Measurements from ENCODE around the gene FYN.

- TF ChIP-seq, protein P1, sequence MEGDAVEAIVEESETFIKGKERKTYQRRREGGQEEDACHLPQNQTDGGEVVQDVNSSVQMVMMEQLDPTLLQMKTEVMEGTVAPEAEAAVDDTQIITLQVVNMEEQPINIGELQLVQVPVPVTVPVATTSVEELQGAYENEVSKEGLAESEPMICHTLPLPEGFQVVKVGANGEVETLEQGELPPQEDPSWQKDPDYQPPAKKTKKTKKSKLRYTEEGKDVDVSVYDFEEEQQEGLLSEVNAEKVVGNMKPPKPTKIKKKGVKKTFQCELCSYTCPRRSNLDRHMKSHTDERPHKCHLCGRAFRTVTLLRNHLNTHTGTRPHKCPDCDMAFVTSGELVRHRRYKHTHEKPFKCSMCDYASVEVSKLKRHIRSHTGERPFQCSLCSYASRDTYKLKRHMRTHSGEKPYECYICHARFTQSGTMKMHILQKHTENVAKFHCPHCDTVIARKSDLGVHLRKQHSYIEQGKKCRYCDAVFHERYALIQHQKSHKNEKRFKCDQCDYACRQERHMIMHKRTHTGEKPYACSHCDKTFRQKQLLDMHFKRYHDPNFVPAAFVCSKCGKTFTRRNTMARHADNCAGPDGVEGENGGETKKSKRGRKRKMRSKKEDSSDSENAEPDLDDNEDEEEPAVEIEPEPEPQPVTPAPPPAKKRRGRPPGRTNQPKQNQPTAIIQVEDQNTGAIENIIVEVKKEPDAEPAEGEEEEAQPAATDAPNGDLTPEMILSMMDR (IDR thresholded peaks at IDR 0.05 in 2 of 3, conservative IDR thresholded peaks at IDR 0.05 in 1 of 3; ENCODE audit: control insufficient read depth in 2 of 3, extremely low read depth in 1 of 3, insufficient read depth in 1 of 3, low read depth in 3 of 3, low read length in 3 of 3) = no peak
- TF ChIP-seq HDAC6 (IDR thresholded peaks at IDR 0.05; ENCODE audit: unreplicated experiment) = no peak
Measured at GRCh38 chr6:111909238-111909637, 36.0 kb upstream of the FYN start.
